Measurements from ENCODE around the gene FBXL3.

GRCh38 chr13:76976929-76977328 is 50.0 kb downstream of the FBXL3 start:
- TF ChIP-seq CTCF (conservative IDR thresholded peaks at IDR 0.05), result no peak
- TF ChIP-seq EZH2 (IDR thresholded peaks at IDR 0.05; ENCODE audit: low read depth), result no peak
